Activated CD4-positive, alpha-beta memory T cell treated with anti-CD3 and anti-CD28 coated beads for 36 hours (primary cell): ENCODE data around the gene ADAMTS8. TPM values are rescaled to one million over a fixed set of nuclear protein-coding genes. Genes with fewer than 3 reads are reported as not detected.

Experiments
- CTCF ChIA-PET: fragments of 350-600 bp; sonication (Branson Sonifier 250); formaldehyde crosslinking; loops from one replicate; lab custom pipeline; 2021; ENCODE audit warnings: antibody characterized with exemption, inconsistent platforms; lab: Charles Lee
- POLR2A ChIA-PET: fragments of 350-600 bp; sonication (Branson Sonifier 250); formaldehyde crosslinking; loops from one replicate; lab custom pipeline; 2021; ENCODE audit warnings: antibody characterized with exemption; lab: Charles Lee
- DNase-seq: peaks from one replicate; pipeline ENCODE4 v3.0.0-alpha.2; 2020
- H3K27ac Mint-ChIP-seq: one replicate; pipeline ENCODE4 v1.8.0; 2021; ENCODE audit warnings: mixed read lengths
- H3K27me3 Mint-ChIP-seq: one replicate; pipeline ENCODE4 v1.8.0; 2021; ENCODE audit warnings: mixed read lengths
- H3K36me3 Mint-ChIP-seq: one replicate; pipeline ENCODE4 v1.8.0; 2021; ENCODE audit warnings: mixed read lengths
- H3K4me1 Mint-ChIP-seq: one replicate; pipeline ENCODE4 v1.8.0; 2021; ENCODE audit warnings: low read depth, mixed read lengths
- H3K4me3 Mint-ChIP-seq: one replicate; pipeline ENCODE4 v1.8.0; 2021; ENCODE audit warnings: mild to moderate bottlenecking, mixed read lengths
- H3K9me3 Mint-ChIP-seq: one replicate; pipeline ENCODE4 v1.8.0; 2021; ENCODE audit warnings: mixed read lengths
- intact Hi-C: fragments of 100-400 bp; cut with micrococcal nuclease; formaldehyde crosslinking; loops from one replicate; pipeline ENCODE4 v1.15.1; 2023
- total RNA-seq, 2 experiments: library from RNA; stranded (reverse); gene quantifications; one replicate each; pipeline ENCODE4 v1.2.3, GENCODE V29; 2021

ADAMTS8 gene
- total RNA-seq, 2 experiments from 2014 or later: not detected

DNA sequence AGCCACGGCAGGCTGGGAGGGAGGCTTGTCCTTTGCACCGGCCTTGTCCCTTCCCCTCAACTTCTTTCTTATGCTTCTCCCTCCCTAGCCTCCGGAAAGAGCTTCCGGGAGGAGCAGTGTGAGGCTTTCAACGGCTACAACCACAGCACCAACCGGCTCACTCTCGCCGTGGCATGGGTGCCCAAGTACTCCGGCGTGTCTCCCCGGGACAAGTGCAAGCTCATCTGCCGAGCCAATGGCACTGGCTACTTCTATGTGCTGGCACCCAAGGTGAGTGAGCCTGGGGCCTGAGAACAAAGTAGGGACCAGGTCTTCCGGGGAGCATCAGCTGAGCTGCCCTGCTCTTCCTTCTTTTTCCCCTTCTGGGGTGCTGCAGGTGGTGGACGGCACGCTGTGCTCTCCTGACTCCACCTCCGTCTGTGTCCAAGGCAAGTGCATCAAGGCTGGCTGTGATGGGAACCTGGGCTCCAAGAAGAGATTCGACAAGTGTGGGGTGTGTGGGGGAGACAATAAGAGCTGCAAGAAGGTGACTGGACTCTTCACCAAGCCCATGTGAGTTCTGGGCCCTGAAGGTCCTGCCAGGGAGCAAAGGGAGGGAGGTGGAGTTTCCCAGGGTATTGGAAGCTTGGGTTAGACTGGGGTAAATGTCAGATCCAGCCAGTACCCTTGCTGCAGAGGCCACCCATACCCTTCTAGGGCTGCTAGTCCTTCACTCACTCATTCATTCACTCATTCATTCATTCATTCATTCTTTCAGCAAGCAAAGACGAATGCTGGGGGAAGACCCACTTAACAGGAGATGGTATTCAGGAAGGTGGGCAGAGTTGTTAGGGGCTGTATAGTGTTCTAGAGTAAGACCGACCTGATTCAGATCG is 42.7 kb upstream of the ADAMTS8 start:
- no peaks in the 10 kb centered on the region for H3K9me3 Mint-ChIP-seq
- CTCF ChIA-PET: no interaction called here
- no peaks in the 10 kb centered on the region for H3K27me3 Mint-ChIP-seq
- intact Hi-C loops: no loop called here
- H3K4me1 Mint-ChIP-seq: no peaks in the 10 kb centered on the region
- H3K4me3 Mint-ChIP-seq: no peak overlapping the region
- DNase-seq: no peak
- H3K36me3 Mint-ChIP-seq: no peaks in the 10 kb centered on the region
- POLR2A ChIA-PET: no interaction called here
- no peak overlapping the region for H3K27ac Mint-ChIP-seq

GRCh38 chr11:130469181-130469580 is 40.8 kb upstream of the ADAMTS8 start:
- Mint-ChIP-seq H3K27ac (no peak overlapping the region), H3K4me1 (no peaks in the 10 kb centered on the region), H3K4me3 (no peak overlapping the region), H3K27me3 (no peaks in the 10 kb centered on the region), H3K9me3 (no peaks in the 10 kb centered on the region), H3K36me3 (no peaks in the 10 kb centered on the region)
- ChIA-PET POLR2A (no interaction called here), CTCF (no interaction called here)
- intact Hi-C loops: no loop called here
- no peak for DNase-seq

- no peak overlapping the region for H3K27ac Mint-ChIP-seq
- no peaks in the 10 kb centered on the region for H3K27me3 Mint-ChIP-seq
- intact Hi-C loops: no loop called here
- ChIA-PET POLR2A (interaction anchor here (1.1 kb wide), 1 partner anchor 276 kb away, joined by 3 read pairs; no protein-coding TSS in a partner anchor), CTCF (no interaction called here)
- no peaks in the 10 kb centered on the region for H3K36me3 Mint-ChIP-seq
- DNase-seq: no peak
- no peak overlapping the region for H3K4me3 Mint-ChIP-seq
- H3K9me3 Mint-ChIP-seq: no peaks in the 10 kb centered on the region
- H3K4me1 Mint-ChIP-seq: no peaks in the 10 kb centered on the region
These were observed 38.9 kb upstream of the ADAMTS8 start for GRCh38 chr11:130467116-130467900.

- Mint-ChIP-seq H3K9me3 (no peaks in the 10 kb centered on the region), H3K4me1 (no peaks in the 10 kb centered on the region), H3K27me3 (no peaks in the 10 kb centered on the region), H3K4me3 (no peak overlapping the region), H3K27ac (no peak overlapping the region), H3K36me3 (no peaks in the 10 kb centered on the region)
- no peak for DNase-seq
- intact Hi-C loops: no loop called here
- ChIA-PET POLR2A (no interaction called here), CTCF (no interaction called here)
These were observed 36.9 kb upstream of the ADAMTS8 start for GRCh38 chr11:130465263-130465662.

- no peak overlapping the region for H3K4me3 Mint-ChIP-seq
- no peak overlapping the region for H3K27ac Mint-ChIP-seq
- no peak for DNase-seq
- H3K4me1 Mint-ChIP-seq: no peaks in the 10 kb centered on the region
- H3K36me3 Mint-ChIP-seq: no peaks in the 10 kb centered on the region
- no peaks in the 10 kb centered on the region for H3K27me3 Mint-ChIP-seq
- intact Hi-C loops: no loop called here
- ChIA-PET CTCF (no interaction called here), POLR2A (no interaction called here)
- no peaks in the 10 kb centered on the region for H3K9me3 Mint-ChIP-seq
These were observed 35.9 kb upstream of the ADAMTS8 start for GRCh38 chr11:130464291-130464812.

DNA sequence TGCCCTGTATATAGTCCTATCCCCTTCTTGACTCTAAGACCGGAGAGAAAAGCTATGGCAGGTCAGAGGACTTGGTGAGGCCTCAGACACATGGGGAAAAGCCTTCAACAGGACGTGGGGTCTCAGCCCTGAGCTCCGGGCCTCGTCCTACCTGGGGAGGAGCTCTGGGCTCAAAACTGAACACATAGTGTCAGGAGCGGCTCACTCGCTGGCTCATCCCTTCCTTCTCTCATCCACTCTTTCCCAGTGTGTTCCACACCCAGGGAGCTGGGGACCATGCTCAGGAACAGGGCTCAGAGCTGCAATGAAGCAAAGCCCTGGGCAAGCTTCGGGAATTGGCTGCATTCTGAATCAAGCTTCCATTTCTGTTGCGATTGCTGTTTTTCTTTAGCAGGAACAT is 34.5 kb upstream of the ADAMTS8 start:
- POLR2A ChIA-PET: no interaction called here
- no peak overlapping the region for H3K4me3 Mint-ChIP-seq
- CTCF ChIA-PET: no interaction called here
- H3K27ac Mint-ChIP-seq: no peak overlapping the region
- no peaks in the 10 kb centered on the region for H3K36me3 Mint-ChIP-seq
- H3K27me3 Mint-ChIP-seq: peaks cover 2% of the 10 kb centered on the region
- DNase-seq: no peak
- intact Hi-C loops: no loop called here
- H3K9me3 Mint-ChIP-seq: no peaks in the 10 kb centered on the region
- no peaks in the 10 kb centered on the region for H3K4me1 Mint-ChIP-seq

- H3K27ac Mint-ChIP-seq: no peak overlapping the region
- intact Hi-C loops: no loop called here
- H3K36me3 Mint-ChIP-seq: no peaks in the 10 kb centered on the region
- ChIA-PET CTCF (no interaction called here), POLR2A (no interaction called here)
- H3K27me3 Mint-ChIP-seq: peaks cover 2% of the 10 kb centered on the region
- DNase-seq: no peak
- H3K4me3 Mint-ChIP-seq: no peak overlapping the region
- no peaks in the 10 kb centered on the region for H3K4me1 Mint-ChIP-seq
- H3K9me3 Mint-ChIP-seq: no peaks in the 10 kb centered on the region
These were observed 33.9 kb upstream of the ADAMTS8 start for GRCh38 chr11:130462101-130462885.

GRCh38 chr11:130459521-130459920 is 31.1 kb upstream of the ADAMTS8 start:
- Mint-ChIP-seq H3K27me3 (peaks cover 10% of the 10 kb centered on the region), H3K36me3 (no peaks in the 10 kb centered on the region), H3K4me1 (no peaks in the 10 kb centered on the region), H3K4me3 (no peak overlapping the region), H3K9me3 (no peaks in the 10 kb centered on the region), H3K27ac (no peak overlapping the region)
- intact Hi-C loops: no loop called here
- DNase-seq: no peak
- POLR2A ChIA-PET: no interaction called here
- CTCF ChIA-PET: no interaction called here

DNA sequence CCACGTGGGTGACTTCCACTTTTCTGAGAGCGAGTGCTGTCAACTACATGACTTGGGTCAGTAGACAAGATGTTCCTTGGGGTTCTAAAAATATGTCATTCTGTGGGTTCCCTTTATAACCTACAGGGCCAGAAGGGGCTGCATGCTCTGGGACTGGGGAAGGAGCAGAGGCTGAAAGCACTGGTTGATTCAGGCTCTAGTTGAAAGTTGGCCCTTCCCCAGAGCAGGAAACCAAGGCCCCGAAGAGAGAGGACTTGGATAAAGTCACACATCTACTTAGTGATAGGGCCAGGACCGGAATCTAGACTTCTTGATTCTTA is 30.0 kb upstream of the ADAMTS8 start:
- H3K4me1 Mint-ChIP-seq: no peaks in the 10 kb centered on the region
- H3K36me3 Mint-ChIP-seq: no peaks in the 10 kb centered on the region
- no peaks in the 10 kb centered on the region for H3K9me3 Mint-ChIP-seq
- intact Hi-C loops: no loop called here
- no peak overlapping the region for H3K4me3 Mint-ChIP-seq
- H3K27me3 Mint-ChIP-seq: peaks cover 15% of the 10 kb centered on the region
- DNase-seq: no peak
- ChIA-PET POLR2A (no interaction called here), CTCF (no interaction called here)
- H3K27ac Mint-ChIP-seq: no peak overlapping the region

DNA sequence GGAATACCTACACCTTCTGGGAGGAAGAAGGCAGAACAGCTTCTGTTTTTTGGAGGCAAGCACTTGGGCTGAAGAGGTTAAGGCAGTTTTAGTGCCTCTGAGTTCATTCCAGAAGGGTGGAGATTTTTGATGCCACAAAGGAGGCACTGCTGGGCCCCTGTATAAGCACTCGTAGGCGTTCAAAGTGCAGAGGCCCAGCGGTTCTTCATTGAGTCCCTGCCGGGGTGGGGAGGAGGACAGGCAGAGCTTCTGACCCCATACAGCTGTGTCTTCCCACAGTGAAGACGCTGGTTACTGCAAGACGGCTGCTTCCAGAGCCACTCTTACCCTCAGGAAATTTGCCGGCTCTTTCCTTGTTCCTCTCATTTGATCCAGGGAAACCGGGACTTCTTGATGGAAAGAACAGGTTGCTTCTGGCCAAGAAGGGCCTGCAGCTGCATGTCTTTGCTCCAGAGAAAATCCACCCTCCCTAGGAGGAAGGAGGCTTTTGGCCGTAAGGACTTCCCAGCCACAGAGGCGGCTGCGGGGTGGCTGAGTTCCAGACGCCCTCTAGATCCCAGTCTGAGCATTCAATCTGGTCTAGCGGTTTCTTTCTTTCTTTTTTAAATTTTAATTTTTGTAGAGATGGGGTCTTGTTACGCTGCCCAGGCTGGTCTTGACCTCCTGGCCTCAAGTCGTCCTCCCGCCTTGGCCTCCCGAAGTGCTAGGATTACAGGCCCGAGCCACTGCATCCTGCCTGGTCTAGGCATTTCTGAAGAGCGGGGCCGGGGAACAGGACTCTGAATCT is 29.4 kb upstream of the ADAMTS8 start:
- no peak overlapping the region for H3K27ac Mint-ChIP-seq
- ChIA-PET POLR2A (no interaction called here), CTCF (no interaction called here)
- peaks cover 15% of the 10 kb centered on the region for H3K27me3 Mint-ChIP-seq
- intact Hi-C loops: no loop called here
- no peaks in the 10 kb centered on the region for H3K4me1 Mint-ChIP-seq
- no peak overlapping the region for H3K4me3 Mint-ChIP-seq
- H3K9me3 Mint-ChIP-seq: no peaks in the 10 kb centered on the region
- no peak for DNase-seq
- H3K36me3 Mint-ChIP-seq: no peaks in the 10 kb centered on the region

DNA sequence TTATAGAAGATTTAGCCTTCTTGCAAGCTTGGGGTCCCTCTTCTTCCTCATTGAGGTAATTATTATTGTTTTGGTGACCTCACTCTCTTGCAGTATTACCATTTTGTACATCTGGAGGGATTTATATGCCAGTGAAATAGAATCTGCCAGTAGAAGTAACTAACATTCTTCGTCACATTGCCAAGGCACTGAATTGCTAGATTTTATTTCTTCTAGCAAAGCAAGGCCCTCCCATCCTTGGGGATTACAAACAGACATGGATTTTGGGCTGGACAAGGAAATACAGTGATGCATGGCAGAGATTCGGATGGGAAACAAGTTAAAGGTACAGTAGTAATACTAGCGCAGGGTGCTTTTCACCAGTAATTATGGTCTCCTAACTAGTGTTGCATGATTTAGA is 27.9 kb upstream of the ADAMTS8 start:
- no peaks in the 10 kb centered on the region for H3K9me3 Mint-ChIP-seq
- no peak overlapping the region for H3K27ac Mint-ChIP-seq
- peaks cover 18% of the 10 kb centered on the region for H3K27me3 Mint-ChIP-seq
- DNase-seq: no peak
- ChIA-PET CTCF (no interaction called here), POLR2A (no interaction called here)
- H3K36me3 Mint-ChIP-seq: no peaks in the 10 kb centered on the region
- H3K4me1 Mint-ChIP-seq: no peaks in the 10 kb centered on the region
- intact Hi-C loops: no loop called here
- no peak overlapping the region for H3K4me3 Mint-ChIP-seq
